GM12878 (cell line): ENCODE results near the gene MVP. TPM values are rescaled to one million over a fixed set of nuclear protein-coding genes. Genes with fewer than 3 reads are reported as not detected.

ENCODE experiments used
- ATAC-seq: fragments of 200-7000 bp; cut with Tn5 transposase; 3 replicates; pipeline ENCODE4 v1.9.1; 2020; ENCODE audit warnings: mild to moderate bottlenecking, moderate library complexity
- BruUV-seq: library from RNA; stranded (reverse); fragments of 400-500 nt; replicated peaks from 2 replicates; lab custom pipeline; 2021; lab: Mats Ljungman, UMichigan
- CTCF ChIA-PET: fragments of 300-600 bp; sonication (Branson Sonifier 250); formaldehyde crosslinking; extraction: SDS; loops from one replicate; lab custom pipeline; 2021; ENCODE audit warnings: inconsistent platforms; lab: Yijun Ruan, JAX
- POLR2A ChIA-PET: fragments of 350-600 bp; formaldehyde crosslinking; extraction: SDS; loops from one replicate; lab custom pipeline; 2021; ENCODE audit warnings: inconsistent platforms; lab: Charles Lee
- RAD21 ChIA-PET: fragments of 300-600 bp; sonication (Branson Sonifier 250); formaldehyde crosslinking; loops from one replicate; lab custom pipeline; 2023; ENCODE audit warnings: antibody characterized with exemption; ENCODE audit not compliant: unreplicated experiment; lab: Charles Lee
- SMC1A ChIA-PET: fragments of 300-600 bp; sonication (Branson Sonifier 250); formaldehyde crosslinking; loops from one replicate; lab custom pipeline; 2023; ENCODE audit not compliant: unreplicated experiment, uncharacterized antibody; lab: Charles Lee
- DNase-seq: peaks from one replicate; pipeline ENCODE4 v3.0.0-alpha.2; 2011; ENCODE audit warnings: low read depth, low spot score
- FAIRE-seq: peaks from 3 replicates; lab custom pipeline; 2011; peaks lifted over from hg19 to GRCh38; lab: Jason Lieb, UNC
- H2AFZ ChIP-seq: 2 replicates; pipeline ENCODE4 v1.6.0; 2011; ENCODE audit warnings: low read depth, low read length, control low read depth; ENCODE audit not compliant: control insufficient read depth
- H3K27ac ChIP-seq: 2 replicates; pipeline ENCODE4 v1.5.1; 2011; ENCODE audit warnings: control low read depth; ENCODE audit not compliant: control insufficient read depth, insufficient read depth
- H3K27me3 ChIP-seq, 2 experiments: replicated peaks in 1 of 2; 2 replicates each; pipeline versions ENCODE4 v1.6.0 to v1.6.1; 2011; ENCODE audit warnings: low read length in 1 of 2; ENCODE audit not compliant: control insufficient read depth in 2 of 2, insufficient read depth in 2 of 2
- H3K36me3 ChIP-seq, 2 experiments: 2 replicates each; pipeline ENCODE4 v1.5.1; 2011; ENCODE audit warnings: low read length in 1 of 2; ENCODE audit not compliant: control insufficient read depth in 2 of 2, insufficient read depth in 2 of 2
- H3K4me1 ChIP-seq: 2 replicates; pipeline ENCODE4 v1.6.1; 2011; ENCODE audit warnings: mild to moderate bottlenecking, low read length, moderate library complexity, mixed read lengths; ENCODE audit not compliant: control insufficient read depth, insufficient read depth
- H3K4me2 ChIP-seq: 2 replicates; pipeline ENCODE4 v1.6.0; 2011; ENCODE audit warnings: control low read depth; ENCODE audit not compliant: control insufficient read depth, insufficient read depth
- H3K4me3 ChIP-seq: fragments of 200-600 bp; sonication (generic); 2 replicates; pipeline ENCODE4 v1.5.1; 2016
- H3K79me2 ChIP-seq: 2 replicates; pipeline ENCODE4 v1.6.0; 2011; ENCODE audit warnings: low read length; ENCODE audit not compliant: control insufficient read depth, insufficient read depth
- H3K9ac ChIP-seq: 2 replicates; pipeline ENCODE4 v1.8.0; 2011; ENCODE audit warnings: low read length, control low read depth, mixed read lengths; ENCODE audit not compliant: control insufficient read depth, insufficient read depth
- H3K9me3 ChIP-seq: replicated peaks from 3 replicates; pipeline ENCODE4 v1.5.1; 2011; ENCODE audit warnings: mild to moderate bottlenecking, low read length; ENCODE audit not compliant: control insufficient read depth, insufficient read depth
- H4K20me1 ChIP-seq: 2 replicates; pipeline ENCODE4 v1.6.0; 2011; ENCODE audit not compliant: control insufficient read depth, insufficient read depth
- CBX5 ChIP-seq: sonication (generic); IDR thresholded peaks from 2 replicates; pipeline ENCODE4 v1.6.1; 2016; ENCODE audit warnings: low read depth, moderate library complexity, mild to moderate bottlenecking, inconsistent platforms
- CUX1 ChIP-seq: IDR thresholded peaks from 2 replicates; pipeline ENCODE4 v1.6.1; 2012; ENCODE audit warnings: improper control_type of control experiment, low read depth, low read length; ENCODE audit not compliant: insufficient replicate concordance
- EP300 ChIP-seq, 2 experiments: fragments of 150-350 bp in 1 of 2; IDR thresholded peaks; 2 replicates each; pipeline ENCODE4 v1.6.1; 2011 to 2012; ENCODE audit warnings: low read depth in 2 of 2, low read length in 2 of 2, borderline replicate concordance in 1 of 2, improper control_type of control experiment in 1 of 2, inconsistent platforms in 1 of 2; ENCODE audit not compliant: control insufficient read depth in 1 of 2
- GABPA ChIP-seq: IDR thresholded peaks from 2 replicates; pipeline ENCODE4 v1.6.1; 2014; ENCODE audit warnings: antibody characterized with exemption, low read depth, mild to moderate bottlenecking, inconsistent platforms
- JUNB ChIP-seq: IDR thresholded peaks from 2 replicates; pipeline ENCODE4 v1.6.1; 2016; ENCODE audit warnings: antibody characterized with exemption, mild to moderate bottlenecking
- MAX ChIP-seq: IDR thresholded peaks from 2 replicates; pipeline ENCODE4 v1.6.1; 2012; ENCODE audit warnings: low read depth, low read length, improper control_type of control experiment
- NR2C2 ChIP-seq: IDR thresholded peaks from 2 replicates; pipeline ENCODE4 v1.6.1; 2011; ENCODE audit warnings: borderline replicate concordance, low read depth; ENCODE audit not compliant: control insufficient read depth, insufficient read length
- RAD51 ChIP-seq: fragments of 450-650 bp; IDR thresholded peaks from 2 replicates; pipeline ENCODE4 v1.6.1; 2016; ENCODE audit warnings: moderate library complexity, mild to moderate bottlenecking, inconsistent platforms
- REST ChIP-seq: IDR thresholded peaks from 2 replicates; pipeline ENCODE4 v1.6.1; 2012; ENCODE audit warnings: mild to moderate bottlenecking, low read depth, low read length
- SMARCA5 ChIP-seq: fragments of 450-650 bp; IDR thresholded peaks from 2 replicates; pipeline ENCODE4 v1.6.1; 2017; ENCODE audit warnings: mild to moderate bottlenecking
- STAT1 ChIP-seq: fragments of 450-650 bp; conservative IDR thresholded peaks from 2 replicates; pipeline ENCODE4 v1.6.1; 2014; ENCODE audit warnings: antibody characterized with exemption, mild to moderate bottlenecking
- YY1 ChIP-seq: IDR thresholded peaks from 2 replicates; pipeline ENCODE4 v1.6.1; 2011; ENCODE audit warnings: low read depth, mild to moderate bottlenecking, low read length
- WGBS: methylation state at CpG from one replicate; pipeline ENCODE4 v1.1.6; 2016; ENCODE audit warnings: low lambda C conversion rate; ENCODE audit not compliant: insufficient replicate concordance, insufficient coverage; ENCODE audit errors: missing lambda C conversion rate; 5-methylcytosine and 5-hydroxymethylcytosine counted together
- in situ Hi-C: fragments of 300-500 bp; cut with MboI; formaldehyde crosslinking; loops from 9 replicates; pipeline ENCODE4 v1.14.3; 2018; ENCODE audit warnings: mixed read lengths
- intact Hi-C: fragments of 100-400 bp; cut with micrococcal nuclease; formaldehyde crosslinking; loops from one replicate; pipeline ENCODE4 v1.14.2; 2022; ENCODE audit not compliant: unreplicated experiment
- polyA plus RNA-seq, 11 experiments: library from polyadenylated mRNA; depleted of rRNA in 4 of 11; unstranded in 6 of 11; stranded (reverse) in 5 of 11; fragments of >200 nt; fragmentation: Nextera tagmentation in 4 of 11; fragmentation: Illumina TruSeq in 1 of 11; extraction: Ambion mirVana in 4 of 11; extraction: Trizol in 1 of 11; gene quantifications; 1 replicate in 1 of 11; 2 replicates in 10 of 11; pipeline versions ENCODE4 v1.2.1 to v1.2.3, GENCODE V29; 2011 to 2016; ENCODE audit warnings: inconsistent platforms in 2 of 11, missing spikeins in 2 of 11, low read depth in 1 of 11
- total RNA-seq, 4 experiments: library from RNA; depleted of rRNA in 3 of 4; stranded (reverse); fragments of >200 nt in 3 of 4; fragmentation: Illumina TruSeq in 1 of 4; extraction: Trizol in 1 of 4; gene quantifications; 2 replicates each; pipeline versions ENCODE4 v1.2.1 to v1.2.3, GENCODE V29; 2013 to 2021

Gene MVP
- total and polyA plus RNA-seq, 10 of the 15 experiments (the other 5 are each of a cell fraction or from before 2014, with no cell fraction given) = 0.98 to 74.2 (median 54.7) TPM

GRCh38 chr16:29891525-29892457 lies 71.5 kb downstream of the MVP start:
- TF ChIP-seq JUNB (no peak), YY1 (no peak), CUX1 (no peak), MAX (no peak), STAT1 (no peak), EP300 (IDR thresholded peaks at IDR 0.05; ENCODE audit: borderline replicate concordance in 1 of 2, control insufficient read depth in 1 of 2, low read depth in 2 of 2, low read length in 2 of 2) (no peak), RAD51 (no peak), GABPA (no peak), REST (no peak), SMARCA5 (no peak), CBX5 (no peak), NR2C2 (no peak)
- ChIA-PET SMC1A (no interaction called here), CTCF (no interaction called here), POLR2A (no interaction called here), RAD21 (interaction anchor here (0.7 kb wide), 1 partner anchor 84 kb away, joined by 3 read pairs; no protein-coding TSS in a partner anchor)
- H3K27me3 ChIP-seq = no peaks in the 10 kb centered on the region
- H4K20me1 ChIP-seq = no peaks in the 10 kb centered on the region
- in situ Hi-C loops (no loop called here), intact Hi-C loops (no loop called here)
- no peak overlapping the region for H3K4me3 ChIP-seq
- H3K4me2 ChIP-seq = no peak overlapping the region
- no peaks in the 10 kb centered on the region for H3K4me1 ChIP-seq
- H3K9me3 ChIP-seq = no peaks in the 10 kb centered on the region
- WGBS = 41% methylated on average over 10 of the region's 10 CpGs
- BruUV-seq = no TSS peak
- no peak overlapping the region for H3K27ac ChIP-seq
- H3K36me3 ChIP-seq = no peaks in the 10 kb centered on the region
- DNase-seq = no peak
- H2AFZ ChIP-seq = no peak overlapping the region
- FAIRE-seq = no peak
- ATAC-seq = no peak
- H3K9ac ChIP-seq = no peak overlapping the region
- no peaks in the 10 kb centered on the region for H3K79me2 ChIP-seq
